HFFc6 (cell line): Measurements from ENCODE around the gene CD69. TPM values are rescaled to one million over a fixed set of nuclear protein-coding genes. Genes with fewer than 3 reads are reported as not detected.

Experiments used
- DNase-seq: peaks from one replicate; pipeline ENCODE4 v3.0.0-alpha.2; 2018
- H3K27ac Mint-ChIP-seq: 2 replicates; pipeline ENCODE4 v1.8.0; 2020; ENCODE audit warnings: mild to moderate bottlenecking, mixed read lengths
- H3K27me3 Mint-ChIP-seq: 2 replicates; pipeline ENCODE4 v1.8.0; 2021; ENCODE audit warnings: mild to moderate bottlenecking, moderate library complexity, mixed read lengths; ENCODE audit not compliant: insufficient read depth
- H3K36me3 Mint-ChIP-seq: 2 replicates; pipeline ENCODE4 v1.8.0; 2021; ENCODE audit warnings: low read depth, mixed read lengths
- H3K4me1 Mint-ChIP-seq: 2 replicates; pipeline ENCODE4 v1.8.0; 2020; ENCODE audit warnings: low read depth, mixed read lengths
- H3K4me3 Mint-ChIP-seq: 2 replicates; pipeline ENCODE4 v1.8.0; 2020; ENCODE audit warnings: mild to moderate bottlenecking, moderate library complexity, mixed read lengths
- H3K9me3 Mint-ChIP-seq: 2 replicates; pipeline ENCODE4 v1.8.0; 2020; ENCODE audit warnings: mild to moderate bottlenecking, mixed read lengths
- total RNA-seq, 6 experiments: library from RNA; stranded (reverse); fragmentation: NEBNext Ultra II Directional; extraction: Animal tissue kit (Norgen Biotek cat#: 25700); gene quantifications; 2 replicates in 1 of 6; 3 replicates in 5 of 6; pipeline ENCODE4 v1.2.3, GENCODE V29; 2021
- TF ChIP-seq, protein P1 (sequence below): fragments of 200-600 bp; sonication (generic); IDR thresholded peaks from 2 replicates; pipeline ENCODE4 v1.5.0; 2021; ENCODE audit warnings: antibody characterized with exemption, mild to moderate bottlenecking

CD69 gene
- total RNA-seq, 6 experiments from 2014 or later, result not detected

DNA sequence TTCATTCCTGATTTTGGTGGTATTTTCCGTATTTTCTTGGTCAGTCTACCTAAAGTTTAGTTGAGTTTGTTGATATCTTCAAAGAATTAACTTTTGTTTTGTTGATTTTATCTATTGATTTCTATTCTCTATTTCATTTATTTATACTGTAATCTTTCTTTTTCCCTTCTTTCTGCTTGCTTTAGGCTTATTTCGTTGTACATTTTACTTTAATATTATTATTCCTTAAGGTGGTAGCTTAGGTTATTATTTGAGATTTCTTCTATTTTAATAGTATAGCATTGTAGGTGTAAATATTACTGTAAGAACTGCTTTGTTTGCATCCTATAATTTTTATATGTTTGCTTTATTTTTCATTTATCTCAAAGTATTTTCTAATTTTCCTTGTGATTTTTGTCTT, 45.2 kb upstream of the CD69 start:
- Mint-ChIP-seq H3K4me1 (no peaks in the 10 kb centered on the region), H3K4me3 (no peak overlapping the region), H3K27me3 (peaks cover 7% of the 10 kb centered on the region; the same call in 1 of the 2 replicates), H3K36me3 (no peaks in the 10 kb centered on the region), H3K27ac (no peak overlapping the region), H3K9me3 (no peaks in the 10 kb centered on the region)
- TF ChIP-seq, protein P1, sequence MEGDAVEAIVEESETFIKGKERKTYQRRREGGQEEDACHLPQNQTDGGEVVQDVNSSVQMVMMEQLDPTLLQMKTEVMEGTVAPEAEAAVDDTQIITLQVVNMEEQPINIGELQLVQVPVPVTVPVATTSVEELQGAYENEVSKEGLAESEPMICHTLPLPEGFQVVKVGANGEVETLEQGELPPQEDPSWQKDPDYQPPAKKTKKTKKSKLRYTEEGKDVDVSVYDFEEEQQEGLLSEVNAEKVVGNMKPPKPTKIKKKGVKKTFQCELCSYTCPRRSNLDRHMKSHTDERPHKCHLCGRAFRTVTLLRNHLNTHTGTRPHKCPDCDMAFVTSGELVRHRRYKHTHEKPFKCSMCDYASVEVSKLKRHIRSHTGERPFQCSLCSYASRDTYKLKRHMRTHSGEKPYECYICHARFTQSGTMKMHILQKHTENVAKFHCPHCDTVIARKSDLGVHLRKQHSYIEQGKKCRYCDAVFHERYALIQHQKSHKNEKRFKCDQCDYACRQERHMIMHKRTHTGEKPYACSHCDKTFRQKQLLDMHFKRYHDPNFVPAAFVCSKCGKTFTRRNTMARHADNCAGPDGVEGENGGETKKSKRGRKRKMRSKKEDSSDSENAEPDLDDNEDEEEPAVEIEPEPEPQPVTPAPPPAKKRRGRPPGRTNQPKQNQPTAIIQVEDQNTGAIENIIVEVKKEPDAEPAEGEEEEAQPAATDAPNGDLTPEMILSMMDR, result no peak
- DNase-seq, result no peak

DNA sequence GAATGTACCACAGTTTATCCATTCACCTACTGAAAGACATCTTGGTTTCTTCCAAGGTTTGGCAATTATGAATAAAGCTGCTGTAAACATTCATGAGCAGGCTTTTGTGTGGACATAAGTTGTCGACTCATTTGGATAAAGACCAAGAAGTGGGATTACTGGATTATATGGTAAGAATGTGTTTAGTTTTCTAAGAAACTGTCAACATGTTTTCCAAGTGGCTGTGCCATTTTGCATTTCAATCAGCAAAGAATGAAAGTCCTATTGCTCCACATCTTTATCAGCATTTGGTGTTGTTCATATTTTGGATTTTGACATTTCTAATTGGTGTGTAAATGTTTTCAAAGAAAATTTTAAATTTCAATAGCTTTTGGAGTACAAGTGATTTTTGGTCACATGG, 39.3 kb upstream of the CD69 start:
- H3K4me3 Mint-ChIP-seq, result no peak overlapping the region
- no peaks in the 10 kb centered on the region for H3K9me3 Mint-ChIP-seq
- H3K27me3 Mint-ChIP-seq, result peaks cover 3% of the 10 kb centered on the region; the same call in 1 of the 2 replicates
- no peaks in the 10 kb centered on the region for H3K36me3 Mint-ChIP-seq
- TF ChIP-seq, protein P1, result no peak
- H3K27ac Mint-ChIP-seq, result no peak overlapping the region
- DNase-seq, result no peak
- peaks cover 2% of the 10 kb centered on the region for H3K4me1 Mint-ChIP-seq

DNA sequence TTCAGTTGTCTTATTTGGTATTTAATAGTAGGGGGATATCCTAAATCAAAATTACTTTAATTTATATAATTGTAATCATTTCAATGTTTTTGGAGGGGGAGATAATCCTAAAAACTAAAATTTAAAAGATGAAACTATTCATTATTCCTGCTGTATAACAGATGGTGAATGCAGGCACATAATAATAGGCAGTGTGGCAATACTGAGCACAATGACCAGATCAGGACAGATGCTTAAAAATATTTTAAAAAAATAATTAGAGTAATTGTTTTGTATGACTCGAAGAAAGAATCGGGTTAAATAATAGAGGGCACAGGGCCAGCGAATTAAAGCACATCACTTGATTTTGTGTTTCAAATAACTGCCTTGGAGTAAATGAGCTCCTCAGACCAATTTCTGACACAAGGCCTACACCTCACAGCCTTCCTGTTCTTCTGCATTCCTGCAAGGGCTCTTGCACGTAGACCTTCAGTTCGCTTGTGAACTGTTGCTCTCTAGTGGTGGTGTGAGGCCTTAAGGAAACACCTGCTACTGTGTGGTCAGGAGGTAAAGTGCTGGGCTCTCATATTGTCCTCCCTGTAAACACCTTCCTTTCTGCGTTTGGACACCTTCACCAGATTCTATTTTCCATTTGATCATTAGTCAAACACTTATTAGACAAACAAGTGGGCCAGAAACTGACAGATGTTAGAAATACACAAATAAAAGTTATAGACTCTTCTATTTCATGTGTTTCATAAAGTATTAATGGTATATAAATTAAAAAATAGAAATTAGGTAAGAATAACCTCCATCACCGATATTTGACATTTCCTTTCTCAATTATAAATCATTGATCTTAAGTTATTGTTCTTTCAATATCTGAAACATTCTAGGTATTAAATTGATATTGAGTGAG, 37.3 kb upstream of the CD69 start:
- TF ChIP-seq, protein P1, result peak; percentile 47
- Mint-ChIP-seq H3K4me1 (peaks cover 19% of the 10 kb centered on the region), H3K9me3 (no peaks in the 10 kb centered on the region), H3K36me3 (no peaks in the 10 kb centered on the region), H3K27ac (no peak overlapping the region), H3K4me3 (no peak overlapping the region), H3K27me3 (no peaks in the 10 kb centered on the region)
- peak; percentile 9 for DNase-seq

DNA sequence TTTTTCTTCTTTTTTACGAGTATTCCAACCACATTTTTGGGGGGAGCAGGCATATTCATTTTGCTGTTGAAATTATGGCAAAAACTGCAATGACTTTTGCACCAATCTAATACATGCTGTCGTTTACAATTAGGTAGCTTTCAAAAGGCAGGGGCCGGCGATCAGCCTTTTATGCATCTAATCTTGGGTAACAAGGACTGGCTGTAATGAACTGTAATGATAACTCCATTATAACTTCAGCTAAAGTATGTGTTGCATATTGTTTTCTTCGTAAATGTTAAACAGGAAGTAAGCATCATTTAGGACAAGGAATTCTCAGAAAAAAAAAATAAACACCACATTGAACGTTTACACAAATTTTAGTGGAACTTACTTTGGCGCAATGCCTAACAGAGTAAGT, 36.3 kb upstream of the CD69 start:
- H3K9me3 Mint-ChIP-seq, result no peaks in the 10 kb centered on the region
- H3K27me3 Mint-ChIP-seq, result no peaks in the 10 kb centered on the region
- H3K4me1 Mint-ChIP-seq, result peaks cover 29% of the 10 kb centered on the region
- H3K36me3 Mint-ChIP-seq, result no peaks in the 10 kb centered on the region
- H3K27ac Mint-ChIP-seq, result no peak overlapping the region
- no peak for DNase-seq
- TF ChIP-seq, protein P1, result no peak
- no peak overlapping the region for H3K4me3 Mint-ChIP-seq

DNA sequence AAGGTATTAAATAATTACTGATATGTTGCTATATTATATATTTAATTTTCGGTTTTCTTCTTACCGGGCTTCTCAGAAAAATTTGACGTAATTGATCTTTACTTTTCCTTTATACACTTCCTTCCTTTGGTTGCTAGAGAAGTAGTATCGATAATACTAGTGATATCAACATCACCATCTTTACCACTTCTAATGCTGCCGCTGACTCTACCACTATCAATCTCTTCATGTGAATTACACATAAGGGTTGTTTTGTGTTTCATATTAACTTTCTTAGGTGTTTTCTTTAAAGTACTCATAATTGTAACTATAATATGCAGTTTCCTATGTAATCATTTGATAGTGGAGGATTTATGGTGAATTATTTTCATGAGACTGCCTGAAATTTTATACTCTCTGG, 35.6 kb upstream of the CD69 start:
- Mint-ChIP-seq H3K27ac (no peak overlapping the region), H3K4me1 (peaks cover 34% of the 10 kb centered on the region), H3K4me3 (no peak overlapping the region), H3K9me3 (no peaks in the 10 kb centered on the region), H3K36me3 (no peaks in the 10 kb centered on the region), H3K27me3 (no peaks in the 10 kb centered on the region)
- DNase-seq, result no peak
- TF ChIP-seq, protein P1, result no peak
